Measurements from ENCODE around the gene RNF11.

DNA sequence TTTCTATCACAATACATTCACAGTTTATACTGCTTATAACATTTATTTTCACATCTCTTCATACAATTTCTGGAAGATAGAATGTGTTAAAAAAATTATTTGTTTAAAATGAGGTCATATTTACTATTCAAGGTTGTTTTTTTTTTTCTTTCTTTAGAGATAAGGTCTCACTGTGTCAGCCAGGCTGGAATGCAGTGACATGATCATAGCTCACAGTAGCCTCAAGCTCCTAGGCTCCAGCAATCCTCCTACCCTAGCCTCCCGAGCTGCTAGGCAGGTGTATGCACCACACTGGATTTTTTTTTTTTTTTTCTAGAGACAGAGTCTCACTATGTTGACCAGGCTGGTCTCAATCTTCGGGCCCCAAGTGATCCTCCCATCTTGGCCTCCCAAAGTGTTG is 19.0 kb upstream of the RNF11 start:
- TF ChIP-seq, protein P1, sequence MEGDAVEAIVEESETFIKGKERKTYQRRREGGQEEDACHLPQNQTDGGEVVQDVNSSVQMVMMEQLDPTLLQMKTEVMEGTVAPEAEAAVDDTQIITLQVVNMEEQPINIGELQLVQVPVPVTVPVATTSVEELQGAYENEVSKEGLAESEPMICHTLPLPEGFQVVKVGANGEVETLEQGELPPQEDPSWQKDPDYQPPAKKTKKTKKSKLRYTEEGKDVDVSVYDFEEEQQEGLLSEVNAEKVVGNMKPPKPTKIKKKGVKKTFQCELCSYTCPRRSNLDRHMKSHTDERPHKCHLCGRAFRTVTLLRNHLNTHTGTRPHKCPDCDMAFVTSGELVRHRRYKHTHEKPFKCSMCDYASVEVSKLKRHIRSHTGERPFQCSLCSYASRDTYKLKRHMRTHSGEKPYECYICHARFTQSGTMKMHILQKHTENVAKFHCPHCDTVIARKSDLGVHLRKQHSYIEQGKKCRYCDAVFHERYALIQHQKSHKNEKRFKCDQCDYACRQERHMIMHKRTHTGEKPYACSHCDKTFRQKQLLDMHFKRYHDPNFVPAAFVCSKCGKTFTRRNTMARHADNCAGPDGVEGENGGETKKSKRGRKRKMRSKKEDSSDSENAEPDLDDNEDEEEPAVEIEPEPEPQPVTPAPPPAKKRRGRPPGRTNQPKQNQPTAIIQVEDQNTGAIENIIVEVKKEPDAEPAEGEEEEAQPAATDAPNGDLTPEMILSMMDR (IDR thresholded peaks at IDR 0.05 in 4 of 5, conservative IDR thresholded peaks at IDR 0.05 in 1 of 5), result no peak
- TF ChIP-seq POLR2A (IDR thresholded peaks at IDR 0.05), result no peak

All from gastrocnemius medialis (tissue), 4 donors.